ENCODE measurements around the gene RYR1. TPM values are rescaled to one million over a fixed set of nuclear protein-coding genes. Genes with fewer than 3 reads are reported as not detected.
A peak's percentile ranks its signal among the peaks of the same experiment; 100 is the strongest.
"Not testable (repeated sequence)": the region's sequence is repeated elsewhere in the genome, so short reads cannot be mapped to it uniquely, and the experiment has no call there.

The RYR1 gene
- total RNA-seq, 1 donor = not detected

GRCh38 chr19:38554676-38555141, 121.2 kb downstream of the RYR1 start:
- H3K4me3 ChIP-seq (ENCODE audit: low read depth, low read length) = no peak overlapping the region
- TF ChIP-seq CTCF (IDR thresholded peaks at IDR 0.05; ENCODE audit: insufficient read depth, low read length) = no peak
- DNase-seq (ENCODE audit: low read depth) = no peak

GRCh38 chr19:38555200-38555599, 121.7 kb downstream of the RYR1 start:
- TF ChIP-seq CTCF (IDR thresholded peaks at IDR 0.05; ENCODE audit: insufficient read depth, low read length) = no peak
- no peak overlapping the region for H3K4me3 ChIP-seq (ENCODE audit: low read depth, low read length)
- DNase-seq (ENCODE audit: low read depth) = no peak

GRCh38 chr19:38556521-38557174, 123.2 kb downstream of the RYR1 start:
- peak; percentile 22 for TF ChIP-seq CTCF (IDR thresholded peaks at IDR 0.05; ENCODE audit: insufficient read depth, low read length)
- DNase-seq (ENCODE audit: low read depth) = no peak
- H3K4me3 ChIP-seq (ENCODE audit: low read depth, low read length) = no peak overlapping the region

- DNase-seq (ENCODE audit: low read depth) = no peak
These were observed 123.8 kb downstream of the RYR1 start for GRCh38 chr19:38557205-38557799.

GRCh38 chr19:38558933-38559332, 125.4 kb downstream of the RYR1 start:
- H3K4me3 ChIP-seq (ENCODE audit: low read depth, low read length); DNase-seq (ENCODE audit: low read depth): not testable (repeated sequence)

More at GRCh38 chr19:38557205-38557799, 123.8 kb downstream of the RYR1 start:
- no peak for TF ChIP-seq CTCF (IDR thresholded peaks at IDR 0.05; ENCODE audit: insufficient read depth, low read length)
- no peak overlapping the region for H3K4me3 ChIP-seq (ENCODE audit: low read depth, low read length)

GRCh38 chr19:38559428-38560401, 126.2 kb downstream of the RYR1 start:
- no peak overlapping the region for H3K4me3 ChIP-seq (ENCODE audit: low read depth, low read length)
- no peak for TF ChIP-seq CTCF (IDR thresholded peaks at IDR 0.05; ENCODE audit: insufficient read depth, low read length)
- no peak for DNase-seq (ENCODE audit: low read depth)

All from fibroblast of the aortic adventitia (primary cell).